ENCODE results near the gene RPL27A.

DNA sequence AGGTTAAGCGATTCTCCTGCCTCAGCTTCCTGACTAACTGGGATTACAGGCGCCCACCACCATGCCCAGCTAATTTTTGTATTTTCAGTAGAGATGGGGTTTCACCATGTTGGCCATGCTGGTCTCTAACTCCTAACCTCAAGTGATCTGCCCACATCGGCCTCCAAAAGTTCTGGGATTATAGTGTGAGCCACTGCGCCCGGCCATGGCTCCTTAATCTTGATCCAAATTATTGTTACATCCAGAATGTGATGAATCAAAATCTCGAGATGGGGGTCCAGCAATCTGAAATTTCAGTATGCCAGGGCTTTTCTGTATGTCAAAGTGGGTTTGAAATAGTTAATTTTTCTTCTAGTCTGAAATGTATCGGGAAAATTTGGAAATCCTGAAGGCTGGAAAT lies 3.7 kb downstream of the RPL27A start:
- TF ChIP-seq, protein P1, sequence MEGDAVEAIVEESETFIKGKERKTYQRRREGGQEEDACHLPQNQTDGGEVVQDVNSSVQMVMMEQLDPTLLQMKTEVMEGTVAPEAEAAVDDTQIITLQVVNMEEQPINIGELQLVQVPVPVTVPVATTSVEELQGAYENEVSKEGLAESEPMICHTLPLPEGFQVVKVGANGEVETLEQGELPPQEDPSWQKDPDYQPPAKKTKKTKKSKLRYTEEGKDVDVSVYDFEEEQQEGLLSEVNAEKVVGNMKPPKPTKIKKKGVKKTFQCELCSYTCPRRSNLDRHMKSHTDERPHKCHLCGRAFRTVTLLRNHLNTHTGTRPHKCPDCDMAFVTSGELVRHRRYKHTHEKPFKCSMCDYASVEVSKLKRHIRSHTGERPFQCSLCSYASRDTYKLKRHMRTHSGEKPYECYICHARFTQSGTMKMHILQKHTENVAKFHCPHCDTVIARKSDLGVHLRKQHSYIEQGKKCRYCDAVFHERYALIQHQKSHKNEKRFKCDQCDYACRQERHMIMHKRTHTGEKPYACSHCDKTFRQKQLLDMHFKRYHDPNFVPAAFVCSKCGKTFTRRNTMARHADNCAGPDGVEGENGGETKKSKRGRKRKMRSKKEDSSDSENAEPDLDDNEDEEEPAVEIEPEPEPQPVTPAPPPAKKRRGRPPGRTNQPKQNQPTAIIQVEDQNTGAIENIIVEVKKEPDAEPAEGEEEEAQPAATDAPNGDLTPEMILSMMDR (IDR thresholded peaks at IDR 0.05): no peak
- TF ChIP-seq POLR2AphosphoS5 (IDR thresholded peaks at IDR 0.05) (no peak), POLR2A (IDR thresholded peaks at IDR 0.05) (no peak), EP300 (IDR thresholded peaks at IDR 0.05; ENCODE audit: low read depth) (no peak)

Measured in transverse colon (tissue), 4 donors.